ENCODE measurements around the gene EXOC2. TPM values are rescaled to one million over a fixed set of nuclear protein-coding genes. Genes with fewer than 3 reads are reported as not detected.

The EXOC2 gene
- total and polyA plus RNA-seq, 2 donors = 12.1 to 22.1 TPM

DNA sequence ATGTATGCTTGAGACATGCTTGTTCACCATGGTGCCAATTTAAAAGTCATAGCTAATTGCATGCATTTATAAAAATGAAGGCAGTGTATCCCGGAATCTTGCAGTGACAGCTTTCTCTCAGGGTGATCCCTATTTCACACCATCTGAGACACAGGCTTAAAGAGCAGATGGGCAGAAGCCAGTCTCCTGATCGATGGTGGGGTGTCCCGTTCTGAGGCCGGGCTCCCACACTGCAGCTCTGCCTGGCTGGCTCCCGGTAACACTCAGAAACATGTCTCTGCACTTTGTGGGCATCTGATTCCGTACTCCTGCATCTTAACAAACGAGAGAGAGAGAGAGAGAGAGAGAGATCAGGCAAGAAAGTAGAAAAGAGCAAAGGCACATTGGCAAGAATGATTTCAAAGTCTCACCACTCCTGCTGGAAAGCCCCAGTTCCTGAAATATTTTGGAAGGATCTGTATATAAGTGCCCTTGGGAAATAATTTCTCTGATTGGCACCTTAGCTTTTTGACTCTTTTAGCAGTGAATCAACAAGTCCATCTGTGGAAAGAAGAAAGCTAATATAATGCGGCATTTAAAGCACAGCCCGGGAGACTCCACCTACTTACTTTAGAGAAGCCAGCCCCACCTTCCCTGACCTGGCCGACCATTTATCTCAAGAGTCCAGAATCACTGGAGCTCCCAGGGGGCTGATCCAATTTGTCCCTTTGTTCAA lies 36.8 kb upstream of the EXOC2 start:
- Histone ChIP-seq H3K4me3 (ENCODE audit: low read length in 2 of 2) (no peak overlapping the region), H3K27ac (ENCODE audit: low read depth in 1 of 2, low read length in 1 of 2) (no peak overlapping the region), H3K4me1 (ENCODE audit: control insufficient read depth in 2 of 2, insufficient read depth in 2 of 2, low read length in 2 of 2) (no peaks in the 10 kb centered on the region), H3K27me3 (ENCODE audit: control insufficient read depth in 2 of 2, insufficient read depth in 1 of 2, low read length in 1 of 2) (peaks cover 0 to 10% of the 10 kb centered on the region in 2 donors), H3K9me3 (ENCODE audit: control insufficient read depth in 2 of 2, insufficient read depth in 1 of 2, low read length in 1 of 2) (no peaks in the 10 kb centered on the region), H3K36me3 (ENCODE audit: control insufficient read depth in 2 of 2, insufficient read depth in 2 of 2, low read length in 1 of 2) (no peaks in the 10 kb centered on the region)
- no peak for DNase-seq (ENCODE audit: low read depth in 6 of 9, low spot score in 9 of 9)
- WGBS = 89% methylated on average over 10 of the region's 10 CpGs

DNA sequence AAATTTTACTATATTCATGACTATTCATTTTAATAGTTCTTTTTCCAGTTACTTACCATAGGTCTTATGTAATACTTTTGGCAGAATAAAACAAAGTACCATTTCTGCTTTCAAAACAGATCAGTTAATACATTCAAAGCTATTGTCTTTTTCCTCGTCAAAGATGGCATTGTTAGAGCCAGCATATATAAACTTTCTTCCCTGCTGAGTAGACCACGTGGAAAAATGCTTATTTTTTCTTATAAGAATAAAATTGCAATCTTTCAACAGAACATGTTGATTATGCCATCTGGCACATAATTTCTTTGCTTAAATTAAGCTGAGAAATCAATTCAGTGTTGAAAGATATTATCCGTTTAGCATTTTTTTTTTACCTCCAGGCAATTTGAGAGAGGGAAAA lies 34.9 kb upstream of the EXOC2 start:
- Histone ChIP-seq H3K9me3 (ENCODE audit: control insufficient read depth in 2 of 2, insufficient read depth in 1 of 2, low read length in 1 of 2) (no peaks in the 10 kb centered on the region), H3K36me3 (ENCODE audit: control insufficient read depth in 2 of 2, insufficient read depth in 2 of 2, low read length in 1 of 2) (no peaks in the 10 kb centered on the region), H3K4me3 (ENCODE audit: low read length in 2 of 2) (no peak overlapping the region), H3K27ac (ENCODE audit: low read depth in 1 of 2, low read length in 1 of 2) (no peak overlapping the region), H3K4me1 (ENCODE audit: control insufficient read depth in 2 of 2, insufficient read depth in 2 of 2, low read length in 2 of 2) (no peaks in the 10 kb centered on the region), H3K27me3 (ENCODE audit: control insufficient read depth in 2 of 2, insufficient read depth in 1 of 2, low read length in 1 of 2) (peaks cover 0 to 8% of the 10 kb centered on the region in 2 donors)
- DNase-seq (ENCODE audit: low read depth in 6 of 9, low spot score in 9 of 9) = no peak
- WGBS = 89% methylated on average over 3 of the region's 3 CpGs

DNA sequence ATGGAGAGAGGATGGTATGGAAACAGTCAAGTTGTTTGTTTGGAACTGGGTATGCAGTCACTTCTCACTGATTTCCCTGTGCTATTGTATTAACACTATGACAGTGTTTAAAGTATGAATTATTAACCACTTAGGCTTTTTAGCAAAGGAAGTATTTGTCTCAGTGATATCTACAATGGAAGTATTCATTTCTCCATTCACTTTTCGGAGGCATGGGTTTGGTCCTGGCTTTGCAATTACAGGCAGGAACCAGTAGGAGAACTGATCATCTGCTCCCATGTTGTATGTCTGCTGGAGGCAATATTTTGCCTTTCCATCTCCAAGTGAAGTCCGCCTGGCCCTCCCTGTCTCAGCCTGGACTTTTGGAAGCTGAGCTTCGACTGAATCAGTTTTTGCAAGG lies 30.6 kb upstream of the EXOC2 start:
- 92% methylated on average over 3 of the region's 3 CpGs for WGBS
- Histone ChIP-seq H3K4me3 (ENCODE audit: low read length in 2 of 2) (no peak overlapping the region), H3K9me3 (ENCODE audit: control insufficient read depth in 2 of 2, insufficient read depth in 1 of 2, low read length in 1 of 2) (no peaks in the 10 kb centered on the region), H3K27ac (ENCODE audit: low read depth in 1 of 2, low read length in 1 of 2) (no peak overlapping the region), H3K4me1 (ENCODE audit: control insufficient read depth in 2 of 2, insufficient read depth in 2 of 2, low read length in 2 of 2) (no peaks in the 10 kb centered on the region), H3K27me3 (ENCODE audit: control insufficient read depth in 2 of 2, insufficient read depth in 1 of 2, low read length in 1 of 2) (peaks cover 0 to 3% of the 10 kb centered on the region in 2 donors), H3K36me3 (ENCODE audit: control insufficient read depth in 2 of 2, insufficient read depth in 2 of 2, low read length in 1 of 2) (no peaks in the 10 kb centered on the region)
- DNase-seq (ENCODE audit: low read depth in 6 of 9, low spot score in 9 of 9) = no peak

DNA sequence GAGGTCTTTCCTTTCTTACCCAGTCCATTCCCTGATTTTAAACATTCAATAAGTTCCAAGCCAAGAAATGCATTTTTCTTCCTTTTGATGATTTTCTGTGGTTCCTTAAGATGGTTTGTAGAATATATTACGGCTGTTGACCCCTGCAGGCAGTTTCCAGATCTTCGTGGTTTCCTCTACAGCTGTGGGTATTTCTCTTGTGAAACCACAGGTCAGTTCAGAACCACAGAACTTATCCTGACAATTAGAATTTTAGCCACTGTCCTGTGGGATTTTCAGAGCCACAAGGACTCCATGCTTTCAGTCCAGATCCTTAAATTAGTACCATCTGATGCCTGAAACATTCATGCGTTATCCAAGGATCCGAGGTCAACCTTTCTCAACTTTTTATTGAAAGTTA lies 29.7 kb upstream of the EXOC2 start:
- H3K36me3 ChIP-seq (ENCODE audit: control insufficient read depth in 2 of 2, insufficient read depth in 2 of 2, low read length in 1 of 2) = no peaks in the 10 kb centered on the region
- no peak for DNase-seq (ENCODE audit: low read depth in 6 of 9, low spot score in 9 of 9)
- no peak overlapping the region for H3K4me3 ChIP-seq (ENCODE audit: low read length in 2 of 2)
- no peaks in the 10 kb centered on the region for H3K9me3 ChIP-seq (ENCODE audit: control insufficient read depth in 2 of 2, insufficient read depth in 1 of 2, low read length in 1 of 2)
- H3K27ac ChIP-seq (ENCODE audit: low read depth in 1 of 2, low read length in 1 of 2) = no peak overlapping the region
- no peaks in the 10 kb centered on the region for H3K4me1 ChIP-seq (ENCODE audit: control insufficient read depth in 2 of 2, insufficient read depth in 2 of 2, low read length in 2 of 2)
- 63% methylated on average over 4 of the region's 4 CpGs for WGBS
- H3K27me3 ChIP-seq (ENCODE audit: control insufficient read depth in 2 of 2, insufficient read depth in 1 of 2, low read length in 1 of 2) = no peaks in the 10 kb centered on the region

DNA sequence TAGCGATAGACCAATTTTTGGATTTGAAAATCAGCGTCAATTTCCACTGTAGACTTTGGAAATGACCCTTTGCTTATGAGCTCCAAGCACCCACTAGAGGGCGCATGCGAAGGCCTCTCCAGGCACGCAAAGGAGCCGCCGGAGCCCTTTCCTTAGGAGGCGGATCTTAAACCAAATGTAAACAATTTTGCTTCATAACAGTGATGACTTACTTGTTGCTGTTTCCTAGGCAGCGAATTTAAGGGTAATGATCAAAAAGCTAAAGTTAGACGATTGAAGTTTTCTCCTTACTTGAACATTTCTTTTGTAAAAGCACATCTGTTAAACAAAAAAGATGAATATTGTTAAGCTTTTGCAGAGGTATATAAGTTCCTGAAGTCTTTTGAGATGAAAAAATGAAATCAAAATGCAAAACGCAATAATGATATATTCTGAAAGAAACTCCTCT lies 29.2 kb upstream of the EXOC2 start:
- Histone ChIP-seq H3K27me3 (ENCODE audit: control insufficient read depth in 2 of 2, insufficient read depth in 1 of 2, low read length in 1 of 2) (no peaks in the 10 kb centered on the region), H3K9me3 (ENCODE audit: control insufficient read depth in 2 of 2, insufficient read depth in 1 of 2, low read length in 1 of 2) (no peaks in the 10 kb centered on the region), H3K4me3 (ENCODE audit: low read length in 2 of 2) (no peak overlapping the region), H3K27ac (ENCODE audit: low read depth in 1 of 2, low read length in 1 of 2) (no peak overlapping the region), H3K4me1 (ENCODE audit: control insufficient read depth in 2 of 2, insufficient read depth in 2 of 2, low read length in 2 of 2) (no peaks in the 10 kb centered on the region), H3K36me3 (ENCODE audit: control insufficient read depth in 2 of 2, insufficient read depth in 2 of 2, low read length in 1 of 2) (no peaks in the 10 kb centered on the region)
- WGBS = 26% methylated on average over 11 of the region's 11 CpGs
- peak; percentile 11 to 75 (median 48) for DNase-seq (ENCODE audit: low read depth in 6 of 9, low spot score in 9 of 9)

DNA sequence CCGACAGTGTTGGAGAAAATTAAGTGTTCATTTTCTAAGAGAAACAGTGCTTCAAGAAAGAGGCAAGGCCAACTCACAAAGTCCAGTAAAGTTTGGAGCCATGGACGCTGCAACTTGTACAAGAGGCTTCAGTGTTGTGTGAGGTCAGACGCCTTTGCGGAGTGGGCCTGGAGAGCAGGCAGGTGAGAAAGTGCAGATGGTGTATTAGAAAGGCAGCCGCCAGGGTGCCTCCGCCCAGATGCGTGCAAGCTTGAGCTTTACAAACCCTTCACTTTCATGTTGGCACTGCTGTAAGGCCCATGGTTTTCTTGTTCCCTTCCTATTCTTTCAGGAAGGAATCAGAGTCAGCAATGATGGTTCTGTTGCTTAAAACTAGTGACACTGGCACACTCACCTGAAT lies 25.4 kb upstream of the EXOC2 start:
- H3K9me3 ChIP-seq (ENCODE audit: control insufficient read depth in 2 of 2, insufficient read depth in 1 of 2, low read length in 1 of 2) = no peaks in the 10 kb centered on the region
- no peaks in the 10 kb centered on the region for H3K27me3 ChIP-seq (ENCODE audit: control insufficient read depth in 2 of 2, insufficient read depth in 1 of 2, low read length in 1 of 2)
- 97% methylated on average over 7 of the region's 7 CpGs for WGBS
- no peak overlapping the region for H3K27ac ChIP-seq (ENCODE audit: low read depth in 1 of 2, low read length in 1 of 2)
- no peak for DNase-seq (ENCODE audit: low read depth in 6 of 9, low spot score in 9 of 9)
- H3K36me3 ChIP-seq (ENCODE audit: control insufficient read depth in 2 of 2, insufficient read depth in 2 of 2, low read length in 1 of 2) = no peaks in the 10 kb centered on the region
- H3K4me1 ChIP-seq (ENCODE audit: control insufficient read depth in 2 of 2, insufficient read depth in 2 of 2, low read length in 2 of 2) = no peaks in the 10 kb centered on the region
- no peak overlapping the region for H3K4me3 ChIP-seq (ENCODE audit: low read length in 2 of 2)

DNA sequence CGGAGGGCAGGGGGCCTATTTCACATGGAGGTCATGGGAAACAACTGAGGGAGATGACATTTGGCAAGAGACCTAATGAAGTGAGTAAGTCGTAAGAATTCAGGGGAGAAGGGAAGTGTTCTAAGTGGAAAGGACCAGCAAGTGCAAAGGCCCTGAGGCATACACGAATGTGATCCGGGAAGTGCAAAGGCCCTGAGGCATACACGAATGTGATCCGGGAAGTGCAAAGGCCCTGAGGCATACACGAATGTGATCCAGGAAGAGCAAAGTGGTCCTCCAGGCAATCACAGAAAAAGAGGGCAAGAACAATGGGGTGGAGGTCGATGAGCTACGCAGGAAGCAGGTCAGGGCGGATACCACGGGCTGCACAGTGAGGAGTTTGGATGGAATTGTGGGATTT lies 24.2 kb upstream of the EXOC2 start:
- H3K9me3 ChIP-seq (ENCODE audit: control insufficient read depth in 2 of 2, insufficient read depth in 1 of 2, low read length in 1 of 2) = no peaks in the 10 kb centered on the region
- WGBS = 97% methylated on average over 11 of the region's 11 CpGs
- H3K27ac ChIP-seq (ENCODE audit: low read depth in 1 of 2, low read length in 1 of 2) = no peak overlapping the region
- no peaks in the 10 kb centered on the region for H3K36me3 ChIP-seq (ENCODE audit: control insufficient read depth in 2 of 2, insufficient read depth in 2 of 2, low read length in 1 of 2)
- H3K4me3 ChIP-seq (ENCODE audit: low read length in 2 of 2) = no peak overlapping the region
- DNase-seq (ENCODE audit: low read depth in 6 of 9, low spot score in 9 of 9) = no peak
- H3K27me3 ChIP-seq (ENCODE audit: control insufficient read depth in 2 of 2, insufficient read depth in 1 of 2, low read length in 1 of 2) = no peaks in the 10 kb centered on the region
- H3K4me1 ChIP-seq (ENCODE audit: control insufficient read depth in 2 of 2, insufficient read depth in 2 of 2, low read length in 2 of 2) = no peaks in the 10 kb centered on the region

DNA sequence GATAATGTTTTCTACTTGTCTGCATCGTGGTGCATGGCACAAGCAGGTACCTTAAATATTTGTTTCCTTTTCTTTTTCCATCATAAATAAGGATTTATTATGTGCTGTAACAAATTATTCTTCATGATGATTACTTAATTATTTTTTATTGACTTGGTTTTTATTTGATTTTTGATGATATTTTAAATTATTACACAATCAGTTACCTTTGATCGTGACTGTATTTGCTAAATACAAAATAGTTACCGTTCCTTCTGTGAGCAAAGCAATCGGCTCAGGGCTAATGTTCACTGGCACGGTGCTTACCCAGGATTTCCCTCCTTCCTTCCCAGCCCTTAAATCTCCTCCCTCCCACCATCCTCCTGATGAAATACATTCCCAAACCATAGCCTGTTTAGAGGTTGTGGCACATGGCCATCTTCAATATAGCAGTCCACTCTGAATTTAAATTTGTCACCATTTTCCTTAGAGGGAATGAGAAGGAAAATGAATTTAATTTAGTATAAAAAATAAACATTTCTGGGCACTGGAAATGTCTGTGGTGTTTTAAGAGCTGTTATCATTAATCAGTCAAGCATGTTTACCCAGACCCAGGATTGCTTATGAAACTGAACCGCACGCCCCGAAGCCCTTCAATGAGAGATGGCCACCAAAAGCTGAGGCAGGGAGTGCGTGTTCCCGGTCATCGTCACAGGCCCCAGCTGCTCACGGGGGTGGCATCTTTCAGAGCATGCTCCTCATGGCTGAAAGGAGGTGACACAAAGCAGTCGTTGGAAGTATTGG lies 23.0 kb upstream of the EXOC2 start:
- 92% methylated on average over 13 of the region's 13 CpGs for WGBS
- Histone ChIP-seq H3K4me3 (ENCODE audit: low read length in 2 of 2) (no peak overlapping the region), H3K4me1 (ENCODE audit: control insufficient read depth in 2 of 2, insufficient read depth in 2 of 2, low read length in 2 of 2) (peaks cover 0 to 5% of the 10 kb centered on the region in 2 donors), H3K36me3 (ENCODE audit: control insufficient read depth in 2 of 2, insufficient read depth in 2 of 2, low read length in 1 of 2) (no peaks in the 10 kb centered on the region), H3K27me3 (ENCODE audit: control insufficient read depth in 2 of 2, insufficient read depth in 1 of 2, low read length in 1 of 2) (no peaks in the 10 kb centered on the region), H3K27ac (ENCODE audit: low read depth in 1 of 2, low read length in 1 of 2) (no peak overlapping the region), H3K9me3 (ENCODE audit: control insufficient read depth in 2 of 2, insufficient read depth in 1 of 2, low read length in 1 of 2) (no peaks in the 10 kb centered on the region)
- no peak for DNase-seq (ENCODE audit: low read depth in 6 of 9, low spot score in 9 of 9)

DNA sequence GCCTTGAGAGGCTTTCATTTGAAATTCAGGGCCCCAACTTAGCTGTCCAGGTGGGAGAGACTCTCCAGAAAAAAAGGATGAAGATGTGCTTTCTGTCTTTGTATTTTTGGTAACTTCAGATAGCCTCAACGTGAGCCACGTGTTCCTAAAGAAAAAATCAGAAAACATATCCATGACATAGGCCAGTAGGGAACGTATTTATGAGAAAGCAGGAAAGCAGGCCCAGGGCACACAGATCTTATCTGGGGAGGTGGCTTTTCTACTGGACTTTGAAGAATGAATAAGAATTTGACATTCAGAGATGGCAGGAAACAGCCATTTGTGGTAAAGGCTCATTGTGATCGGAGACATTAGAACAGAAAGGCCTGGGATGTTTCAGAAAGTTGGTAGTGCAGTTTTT lies 21.2 kb upstream of the EXOC2 start:
- H3K4me1 ChIP-seq (ENCODE audit: control insufficient read depth in 2 of 2, insufficient read depth in 2 of 2, low read length in 2 of 2) = peaks cover 3 to 8% of the 10 kb centered on the region in 2 donors
- H3K27ac ChIP-seq (ENCODE audit: low read depth in 1 of 2, low read length in 1 of 2) = no peak overlapping the region

More for the DNA sequence above, 21.2 kb upstream of the EXOC2 start:
- Histone ChIP-seq H3K27me3 (ENCODE audit: control insufficient read depth in 2 of 2, insufficient read depth in 1 of 2, low read length in 1 of 2) (peaks cover 0 to 3% of the 10 kb centered on the region in 2 donors), H3K4me3 (ENCODE audit: low read length in 2 of 2) (no peak overlapping the region), H3K9me3 (ENCODE audit: control insufficient read depth in 2 of 2, insufficient read depth in 1 of 2, low read length in 1 of 2) (no peaks in the 10 kb centered on the region), H3K36me3 (ENCODE audit: control insufficient read depth in 2 of 2, insufficient read depth in 2 of 2, low read length in 1 of 2) (no peaks in the 10 kb centered on the region)
- 82% methylated on average over 4 of the region's 4 CpGs for WGBS
- no peak for DNase-seq (ENCODE audit: low read depth in 6 of 9, low spot score in 9 of 9)

Data from thymus (tissue), 11 donors.